Glutamatergic neuron (in vitro differentiated cells): Measurements from ENCODE around the gene IGFBP6. TPM values are rescaled to one million over a fixed set of nuclear protein-coding genes. Genes with fewer than 3 reads are reported as not detected.

Experiments
- DNase-seq: peaks from one replicate; pipeline ENCODE4 v3.0.0; 2022
- H3K27ac Mint-ChIP-seq: one replicate; pipeline ENCODE4 v1.8.0; 2020; ENCODE audit warnings: mild to moderate bottlenecking, mixed read lengths, inconsistent platforms; ENCODE audit not compliant: unreplicated experiment
- H3K27me3 Mint-ChIP-seq: one replicate; pipeline ENCODE4 v1.8.0; 2020; ENCODE audit warnings: mild to moderate bottlenecking, moderate library complexity, mixed read lengths, inconsistent platforms; ENCODE audit not compliant: unreplicated experiment
- H3K36me3 Mint-ChIP-seq: one replicate; pipeline ENCODE4 v1.8.0; 2020; ENCODE audit warnings: mild to moderate bottlenecking, mixed read lengths, inconsistent platforms; ENCODE audit not compliant: unreplicated experiment
- H3K4me1 Mint-ChIP-seq: one replicate; pipeline ENCODE4 v1.8.0; 2020; ENCODE audit warnings: mild to moderate bottlenecking, low read depth, mixed read lengths, inconsistent platforms; ENCODE audit not compliant: unreplicated experiment
- H3K4me3 Mint-ChIP-seq: one replicate; pipeline ENCODE4 v1.8.0; 2020; ENCODE audit warnings: mild to moderate bottlenecking, mixed read lengths, inconsistent platforms; ENCODE audit not compliant: unreplicated experiment
- H3K9me3 Mint-ChIP-seq: one replicate; pipeline ENCODE4 v1.8.0; 2020; ENCODE audit warnings: mild to moderate bottlenecking, moderate library complexity, mixed read lengths, inconsistent platforms; ENCODE audit not compliant: unreplicated experiment
- total RNA-seq: library from RNA; stranded (reverse); fragmentation: NEBNext Ultra II Directional; extraction: Animal tissue kit (Norgen Biotek cat#: 25700); gene quantifications from one replicate; pipeline ENCODE4 v1.2.1, GENCODE V29; 2021; ENCODE audit not compliant: unreplicated experiment
- TF ChIP-seq, protein P1 (sequence below): fragments of 200-600 bp; sonication (generic); IDR thresholded peaks from one replicate; pipeline ENCODE4 v1.5.0; 2021; ENCODE audit not compliant: partially characterized antibody, unreplicated experiment

The IGFBP6 gene
- total RNA-seq, 1 donor from 2014 or later: not detected

DNA sequence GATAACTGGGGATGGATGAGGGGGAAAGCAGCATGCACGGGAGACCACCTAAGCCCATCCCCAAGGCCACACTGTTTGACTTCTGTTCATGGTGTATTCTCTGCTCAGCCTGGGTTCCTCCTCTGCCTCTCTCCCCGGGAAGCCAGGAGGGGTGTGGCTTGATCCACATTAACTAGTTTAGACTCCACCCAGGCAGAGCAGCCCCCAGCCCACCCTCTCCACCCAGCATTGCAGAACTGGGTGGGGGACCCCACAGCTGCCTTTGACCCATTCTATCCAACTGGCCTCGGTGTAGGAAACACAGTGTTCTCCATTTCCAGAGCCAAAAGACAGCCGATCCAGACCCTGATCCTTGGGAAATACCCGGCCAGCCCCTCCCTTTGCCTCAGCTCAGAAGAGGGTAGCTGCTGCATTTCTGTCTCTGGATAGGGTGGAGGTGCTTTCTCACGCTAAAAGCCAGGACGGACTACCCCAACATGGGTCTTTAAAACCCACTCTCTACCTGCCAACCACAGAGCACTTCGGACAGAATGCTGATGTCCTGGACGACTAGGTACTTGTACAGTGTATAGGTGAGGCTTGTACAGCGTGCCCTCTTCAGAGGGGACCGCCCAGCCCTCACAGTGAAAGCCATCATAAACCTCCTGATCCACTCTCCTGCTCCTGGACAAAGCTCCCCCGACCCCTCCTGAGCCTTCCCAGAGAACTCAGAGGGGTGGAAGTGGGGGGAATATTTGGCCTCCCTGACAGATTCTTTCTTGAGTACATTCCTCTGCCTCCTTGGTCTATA is 27.7 kb upstream of the IGFBP6 start:
- TF ChIP-seq, protein P1, sequence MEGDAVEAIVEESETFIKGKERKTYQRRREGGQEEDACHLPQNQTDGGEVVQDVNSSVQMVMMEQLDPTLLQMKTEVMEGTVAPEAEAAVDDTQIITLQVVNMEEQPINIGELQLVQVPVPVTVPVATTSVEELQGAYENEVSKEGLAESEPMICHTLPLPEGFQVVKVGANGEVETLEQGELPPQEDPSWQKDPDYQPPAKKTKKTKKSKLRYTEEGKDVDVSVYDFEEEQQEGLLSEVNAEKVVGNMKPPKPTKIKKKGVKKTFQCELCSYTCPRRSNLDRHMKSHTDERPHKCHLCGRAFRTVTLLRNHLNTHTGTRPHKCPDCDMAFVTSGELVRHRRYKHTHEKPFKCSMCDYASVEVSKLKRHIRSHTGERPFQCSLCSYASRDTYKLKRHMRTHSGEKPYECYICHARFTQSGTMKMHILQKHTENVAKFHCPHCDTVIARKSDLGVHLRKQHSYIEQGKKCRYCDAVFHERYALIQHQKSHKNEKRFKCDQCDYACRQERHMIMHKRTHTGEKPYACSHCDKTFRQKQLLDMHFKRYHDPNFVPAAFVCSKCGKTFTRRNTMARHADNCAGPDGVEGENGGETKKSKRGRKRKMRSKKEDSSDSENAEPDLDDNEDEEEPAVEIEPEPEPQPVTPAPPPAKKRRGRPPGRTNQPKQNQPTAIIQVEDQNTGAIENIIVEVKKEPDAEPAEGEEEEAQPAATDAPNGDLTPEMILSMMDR: no peak
- Mint-ChIP-seq H3K4me1 (peaks cover 2% of the 10 kb centered on the region), H3K9me3 (peaks cover 4% of the 10 kb centered on the region), H3K4me3 (no peak overlapping the region), H3K27me3 (peaks cover 5% of the 10 kb centered on the region), H3K27ac (no peak overlapping the region), H3K36me3 (peaks cover 9% of the 10 kb centered on the region)
- DNase-seq: no peak

DNA sequence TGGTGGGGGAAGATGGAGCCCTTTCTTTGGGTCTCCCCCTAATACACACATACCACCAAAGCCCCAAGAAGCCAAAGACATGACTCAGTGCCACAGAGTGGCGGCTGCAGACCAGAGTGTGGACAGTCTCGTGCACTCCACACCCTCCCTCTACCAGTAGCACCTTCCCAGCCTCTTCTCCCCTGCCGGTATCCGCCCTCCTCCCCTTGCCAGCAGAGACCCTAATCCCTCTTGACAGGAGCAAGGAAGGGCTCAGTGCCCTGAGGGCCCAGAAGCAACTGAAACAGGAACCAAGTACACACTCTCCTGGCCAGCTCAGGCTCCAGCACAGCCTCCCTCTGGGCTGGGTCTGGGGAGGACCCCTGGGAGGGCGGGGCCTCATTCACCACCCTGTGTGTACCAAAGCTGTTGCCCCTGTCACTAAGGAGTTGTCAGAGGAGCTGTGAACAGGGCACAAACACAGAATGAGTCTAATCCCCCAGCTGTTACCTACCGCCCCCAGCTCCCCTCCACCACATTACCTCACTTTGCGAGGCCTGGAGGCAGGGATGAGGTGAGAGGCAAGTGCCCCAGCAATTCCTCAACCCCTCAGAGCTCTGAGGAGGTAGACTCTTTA is 26.5 kb upstream of the IGFBP6 start:
- no peak overlapping the region for H3K4me3 Mint-ChIP-seq
- TF ChIP-seq, protein P1: no peak
- H3K9me3 Mint-ChIP-seq: peaks cover 4% of the 10 kb centered on the region
- H3K36me3 Mint-ChIP-seq: peaks cover 10% of the 10 kb centered on the region
- H3K27ac Mint-ChIP-seq: no peak overlapping the region
- H3K4me1 Mint-ChIP-seq: peaks cover 2% of the 10 kb centered on the region
- no peak for DNase-seq
- H3K27me3 Mint-ChIP-seq: peaks cover 5% of the 10 kb centered on the region

GRCh38 chr12:53071591-53072551 is 25.6 kb upstream of the IGFBP6 start:
- Mint-ChIP-seq H3K27ac (no peak overlapping the region), H3K4me1 (peaks cover 2% of the 10 kb centered on the region), H3K9me3 (peaks cover 4% of the 10 kb centered on the region), H3K4me3 (no peak overlapping the region), H3K36me3 (peaks cover 10% of the 10 kb centered on the region), H3K27me3 (peaks cover 5% of the 10 kb centered on the region)
- TF ChIP-seq, protein P1: no peak
- DNase-seq: no peak

- DNase-seq: no peak
- TF ChIP-seq, protein P1: no peak
- H3K4me1 Mint-ChIP-seq: peaks cover 2% of the 10 kb centered on the region
Observed at GRCh38 chr12:53073881-53074280, 23.6 kb upstream of the IGFBP6 start.

More at GRCh38 chr12:53073881-53074280, 23.6 kb upstream of the IGFBP6 start:
- Mint-ChIP-seq H3K27me3 (peaks cover 5% of the 10 kb centered on the region), H3K27ac (no peak overlapping the region), H3K9me3 (peaks cover 4% of the 10 kb centered on the region), H3K36me3 (peaks cover 10% of the 10 kb centered on the region), H3K4me3 (no peak overlapping the region)
